GM13977 (cell line): ENCODE results near the gene SPATA12.

Source experiments
- DNase-seq: peaks from one replicate; pipeline ENCODE4 v3.0.0; 2012; ENCODE audit warnings: low spot score
- CTCF ChIP-seq: IDR thresholded peaks from 2 replicates; pipeline ENCODE4 v1.5.1; 2012; ENCODE audit warnings: mild to moderate bottlenecking, control low read depth; ENCODE audit not compliant: insufficient read depth; ENCODE audit errors: extremely low read depth, missing control alignments
- in situ Hi-C: fragments of 300-500 bp; cut with MboI; formaldehyde crosslinking; loops from one replicate; pipeline ENCODE4 v1.12.0; 2022; ENCODE audit warnings: low sequenced_read_pairs, low pct_unique_long_range_greater_than_20kb, mixed read lengths, inconsistent platforms; ENCODE audit not compliant: unreplicated experiment

SPATA12 gene

GRCh38 chr3:57086201-57086600 lies 25.7 kb downstream of the SPATA12 start:
- TF ChIP-seq CTCF = no peak
- no peak for DNase-seq
- in situ Hi-C loops = loop anchor here (10.0 kb wide), 1 partner anchor 71 kb away; no protein-coding TSS in a partner anchor

GRCh38 chr3:57087361-57088092 lies 27.1 kb downstream of the SPATA12 start:
- DNase-seq = no peak
- in situ Hi-C loops = loop anchor here (10.0 kb wide), 1 partner anchor 73 kb away; no protein-coding TSS in a partner anchor
- TF ChIP-seq CTCF = no peak

GRCh38 chr3:57088503-57088902 lies 28.0 kb downstream of the SPATA12 start:
- in situ Hi-C loops = loop anchor here (10.0 kb wide), 1 partner anchor 74 kb away; no protein-coding TSS in a partner anchor
- TF ChIP-seq CTCF = no peak
- no peak for DNase-seq

- no peak for TF ChIP-seq CTCF
- in situ Hi-C loops = loop anchor here (10.0 kb wide), 1 partner anchor 74 kb away; no protein-coding TSS in a partner anchor
Observed at GRCh38 chr3:57089043-57089442, 28.6 kb downstream of the SPATA12 start.

GRCh38 chr3:57091521-57092273 lies 31.2 kb downstream of the SPATA12 start:
- no peak for DNase-seq
- no peak for TF ChIP-seq CTCF
- in situ Hi-C loops = no loop called here

More at GRCh38 chr3:57089043-57089442, 28.6 kb downstream of the SPATA12 start:
- DNase-seq = no peak

GRCh38 chr3:57093489-57093888 lies 33.0 kb downstream of the SPATA12 start:
- DNase-seq = no peak
- in situ Hi-C loops = no loop called here
- peak; percentile 11 for TF ChIP-seq CTCF
